Endothelial cell of umbilical vein (primary cell): ENCODE data around the gene LEMD3. TPM values are rescaled to one million over a fixed set of nuclear protein-coding genes. Genes with fewer than 3 reads are reported as not detected.

Experiments
- BruUV-seq: library from RNA; stranded (reverse); fragments of 400-500 nt; replicated peaks from 2 replicates; lab custom pipeline; 2021; lab: Mats Ljungman, UMichigan
- CTCF ChIA-PET: fragments of 300-600, 350-600 bp; sonication (Branson Sonifier 250); formaldehyde crosslinking; loops from one replicate; lab custom pipeline; 2021; ENCODE audit warnings: antibody characterized with exemption, inconsistent platforms; lab: Charles Lee
- POLR2A ChIA-PET: fragments of 300-600, 350-600 bp; sonication (Branson Sonifier 250); formaldehyde crosslinking; loops from one replicate; lab custom pipeline; 2021; ENCODE audit warnings: antibody characterized with exemption, inconsistent platforms; lab: Charles Lee
- DNase-seq: peaks from one replicate; pipeline ENCODE4 v3.0.0-alpha.2; 2011; ENCODE audit warnings: low read depth, low spot score
- FAIRE-seq: peaks from 2 replicates; lab custom pipeline; 2011; peaks lifted over from hg19 to GRCh38; lab: Jason Lieb, UNC
- H2AFZ ChIP-seq: 2 replicates; pipeline ENCODE4 v1.6.0; 2012; ENCODE audit warnings: low read depth, low read length, control low read depth, inconsistent platforms
- H3K27ac ChIP-seq: 2 replicates; pipeline ENCODE4 v1.5.1; 2011; ENCODE audit warnings: low read depth, mild to moderate bottlenecking, control low read depth, low read length, moderate library complexity; ENCODE audit not compliant: insufficient read depth
- H3K27me3 ChIP-seq, 2 experiments: 2 replicates each; pipeline versions ENCODE4 v1.6.0 to v1.6.1; 2011; ENCODE audit warnings: low read length in 2 of 2, mixed read lengths in 1 of 2; ENCODE audit not compliant: control insufficient read depth in 2 of 2, insufficient read depth in 2 of 2
- H3K36me3 ChIP-seq, 2 experiments: 2 replicates in 1 of 2; 3 replicates in 1 of 2; pipeline ENCODE4 v1.5.1; 2011; ENCODE audit warnings: low read length in 2 of 2, mild to moderate bottlenecking in 1 of 2, moderate library complexity in 1 of 2; ENCODE audit not compliant: control insufficient read depth in 2 of 2, insufficient read depth in 2 of 2; ENCODE audit errors: extremely low read depth in 1 of 2
- H3K4me1 ChIP-seq: 3 replicates; pipeline ENCODE4 v1.5.1; 2011; ENCODE audit warnings: mild to moderate bottlenecking, low read length; ENCODE audit not compliant: control insufficient read depth, insufficient read depth; ENCODE audit errors: extremely low read depth
- H3K4me2 ChIP-seq: 2 replicates; pipeline ENCODE4 v1.6.1; 2011; ENCODE audit warnings: low read length, control low read depth, mixed read lengths; ENCODE audit not compliant: insufficient read depth
- H3K4me3 ChIP-seq, 3 experiments: fragments of 200-600 bp in 1 of 3; sonication (generic), shearing (Covaris generic) in 1 of 3; replicated peaks in 1 of 3; 2 replicates each; pipeline ENCODE4 v1.5.1; 2011 to 2016; ENCODE audit warnings: control low read depth in 3 of 3, low read length in 3 of 3, mild to moderate bottlenecking in 2 of 3, inconsistent platforms in 1 of 3, low read depth in 1 of 3, moderate library complexity in 1 of 3; ENCODE audit not compliant: insufficient read depth in 1 of 3
- H3K79me2 ChIP-seq: 2 replicates; pipeline ENCODE4 v1.6.0; 2012; ENCODE audit warnings: low read length, inconsistent platforms; ENCODE audit not compliant: control insufficient read depth, insufficient read depth
- H3K9ac ChIP-seq: replicated peaks from 2 replicates; pipeline ENCODE3; 2011; ENCODE audit warnings: low read length, control low read depth; ENCODE audit not compliant: insufficient read depth; ENCODE audit errors: extremely low read depth
- H3K9me1 ChIP-seq: replicated peaks from 3 replicates; pipeline ENCODE4 v1.6.0; 2011; ENCODE audit warnings: mild to moderate bottlenecking, low read length; ENCODE audit not compliant: control insufficient read depth, insufficient read depth; ENCODE audit errors: extremely low read depth
- H3K9me3 ChIP-seq: replicated peaks from 2 replicates; pipeline ENCODE4 v1.5.1; 2012; ENCODE audit warnings: low read length, inconsistent platforms; ENCODE audit not compliant: control insufficient read depth, insufficient read depth
- H4K20me1 ChIP-seq: replicated peaks from 2 replicates; pipeline ENCODE3; 2011; ENCODE audit warnings: mild to moderate bottlenecking, low read length; ENCODE audit not compliant: control insufficient read depth, insufficient read depth; ENCODE audit errors: extremely low read depth
- CTCF ChIP-seq, 2 donors: IDR thresholded peaks; 1 replicate in 1 of 2; 2 replicates in 1 of 2; pipeline ENCODE4 v1.5.1; 2011; ENCODE audit warnings: low read length in 2 of 2, mild to moderate bottlenecking in 2 of 2, moderate library complexity in 2 of 2, control low read depth in 1 of 2, inconsistent platforms in 1 of 2, low read depth in 1 of 2; ENCODE audit not compliant: insufficient read depth in 1 of 2; ENCODE audit errors: extremely low read depth in 1 of 2
- EZH2 ChIP-seq: IDR thresholded peaks from 2 replicates; pipeline ENCODE4 v1.6.1; 2012; ENCODE audit warnings: borderline replicate concordance, low read depth, mild to moderate bottlenecking, moderate library complexity, low read length, inconsistent platforms; ENCODE audit not compliant: severe bottlenecking
- FOS ChIP-seq: IDR thresholded peaks from 2 replicates; pipeline ENCODE4 v1.6.1; 2011; ENCODE audit warnings: mild to moderate bottlenecking, low read length, moderate library complexity, borderline replicate concordance; ENCODE audit not compliant: insufficient read depth
- GATA2 ChIP-seq: IDR thresholded peaks from 2 replicates; pipeline ENCODE4 v1.7.0; 2011; ENCODE audit warnings: low read depth, mild to moderate bottlenecking, moderate library complexity, mixed read lengths, low read length; ENCODE audit not compliant: insufficient read length, insufficient read depth
- JUN ChIP-seq: IDR thresholded peaks from 2 replicates; pipeline ENCODE4 v1.6.1; 2011; ENCODE audit warnings: borderline replicate concordance, low read depth; ENCODE audit not compliant: insufficient read length, insufficient read depth
- MAX ChIP-seq: IDR thresholded peaks from 2 replicates; pipeline ENCODE4 v1.6.1; 2011; ENCODE audit not compliant: insufficient read depth, insufficient read length
- MYC ChIP-seq: IDR thresholded peaks from one replicate; pipeline ENCODE4 v1.6.1; 2011; ENCODE audit warnings: mild to moderate bottlenecking, low read depth, low read length
- POLR2A ChIP-seq: IDR thresholded peaks from 2 replicates; pipeline ENCODE4 v1.6.1; 2012; ENCODE audit warnings: low read depth, mild to moderate bottlenecking, control low read depth, low read length
- POLR2AphosphoS5 ChIP-seq: IDR thresholded peaks from 2 replicates; pipeline ENCODE4 v1.6.1; 2012; ENCODE audit warnings: low read depth, mild to moderate bottlenecking, control low read depth, low read length, moderate library complexity; ENCODE audit not compliant: insufficient read depth
- dilution Hi-C: fragments of 300-500 bp; cut with MboI; formaldehyde crosslinking; loops from one replicate; pipeline ENCODE4 v1.15.0; 2019; ENCODE audit warnings: low sequenced_read_pairs; ENCODE audit not compliant: extremely low pct_ligation_motif_present
- intact Hi-C: fragments of 100-400 bp; cut with micrococcal nuclease; formaldehyde crosslinking; loops from one replicate; pipeline ENCODE4 v1.10.0; 2022
- polyA plus RNA-seq, 4 experiments: library from polyadenylated mRNA; depleted of rRNA in 3 of 4; stranded (reverse) in 3 of 4; unstranded in 1 of 4; fragments of >200 nt; gene quantifications; 2 replicates each; pipeline versions ENCODE4 v1.2.1 to v1.2.3, GENCODE V29; 2011 to 2012; ENCODE audit warnings: missing spikeins in 1 of 4
- total RNA-seq: library from RNA; stranded (reverse); gene quantifications from 2 replicates; pipeline ENCODE4 v1.2.3, GENCODE V29; 2021

LEMD3 gene
- total and polyA plus RNA-seq, 2 donors (not counting 3 experiments of a cell fraction or from before 2014, with no cell fraction given), result 7.4 to 24.2 TPM

- Histone ChIP-seq H2AFZ (no peak overlapping the region), H4K20me1 (peaks cover 3% of the 10 kb centered on the region), H3K27ac (no peak overlapping the region), H3K9ac (no peak overlapping the region), H3K9me1 (no peaks in the 10 kb centered on the region), H3K9me3 (no peaks in the 10 kb centered on the region), H3K36me3 (no peaks in the 10 kb centered on the region), H3K4me1 (peaks cover 4% of the 10 kb centered on the region), H3K4me2 (no peak overlapping the region), H3K27me3 (no peaks in the 10 kb centered on the region), H3K4me3 (no peak overlapping the region), H3K79me2 (peaks cover 55% of the 10 kb centered on the region)
- POLR2A ChIA-PET, result no interaction called here
- dilution Hi-C loops (no loop called here), intact Hi-C loops (no loop called here)
- no peak for FAIRE-seq
- CTCF ChIA-PET, result interaction anchor here (0.6 to 2.2 kb wide), 9 partner anchors 10 to 808 kb away, joined by 3 to 12 read pairs (median 5); no protein-coding TSS in a partner anchor
- BruUV-seq, result no TSS peak
- no peak for DNase-seq
- TF ChIP-seq GATA2, result no peak
- TF ChIP-seq POLR2AphosphoS5, result no peak
- TF ChIP-seq JUN, result no peak
- no peak for TF ChIP-seq EZH2
- no peak for TF ChIP-seq MYC
- TF ChIP-seq POLR2A, result no peak
- TF ChIP-seq FOS, result no peak
- TF ChIP-seq CTCF (IDR thresholded peaks at IDR 0.05; ENCODE audit: extremely low read depth in 1 of 2, insufficient read depth in 1 of 2, low read depth in 1 of 2, low read length in 2 of 2), result no peak
- no peak for TF ChIP-seq MAX
These were observed 26.1 kb downstream of the LEMD3 start for GRCh38 chr12:65195387-65196055.
